Neural cell (in vitro differentiated cells): Measurements from ENCODE around the gene ST7L. TPM values are rescaled to one million over a fixed set of nuclear protein-coding genes. Genes with fewer than 3 reads are reported as not detected.

Experiments used
- H2AFZ ChIP-seq: fragments of 200-600, 300-800 bp; sonication (generic), shearing (Covaris generic); 2 replicates; pipeline ENCODE4 v1.6.0; 2014; ENCODE audit warnings: low read depth, mild to moderate bottlenecking, antibody characterized with exemption, low read length, moderate library complexity
- H3F3A ChIP-seq: fragments of 200-600 bp; shearing (Covaris generic); 2 replicates; pipeline ENCODE4 v1.6.1; 2016; ENCODE audit warnings: mild to moderate bottlenecking, moderate library complexity, mixed read lengths, antibody characterized with exemption, low read length; ENCODE audit not compliant: insufficient read depth, poor library complexity, severe bottlenecking
- H3K27ac ChIP-seq: fragments of 200-600, 300-800 bp; sonication (generic), shearing (Covaris generic); 2 replicates; pipeline ENCODE4 v1.5.1; 2014; ENCODE audit warnings: mild to moderate bottlenecking, low read length, moderate library complexity
- H3K27me3 ChIP-seq: fragments of 300-800, 200-600 bp; sonication (generic), shearing (Covaris generic); 2 replicates; pipeline ENCODE4 v1.6.0; 2014; ENCODE audit warnings: mild to moderate bottlenecking, low read depth, low read length, moderate library complexity; ENCODE audit not compliant: insufficient read depth
- H3K36me3 ChIP-seq: fragments of 300-800, 200-600 bp; sonication (generic), shearing (Covaris generic); 2 replicates; pipeline ENCODE4 v1.5.1; 2014; ENCODE audit warnings: mild to moderate bottlenecking, antibody characterized with exemption, low read length, moderate library complexity; ENCODE audit not compliant: insufficient read depth
- H3K4me2 ChIP-seq: fragments of 300-800, 200-600 bp; sonication (generic), shearing (Covaris generic); 2 replicates; pipeline ENCODE4 v1.6.0; 2014; ENCODE audit warnings: mild to moderate bottlenecking, low read length
- H3K4me3 ChIP-seq: fragments of 300-800, 200-600 bp; sonication (generic), shearing (Covaris generic); 2 replicates; pipeline ENCODE4 v1.5.1; 2014; ENCODE audit warnings: mild to moderate bottlenecking, low read length, moderate library complexity
- H3K79me2 ChIP-seq: fragments of 200-600 bp; shearing (Covaris generic); replicated peaks from 2 replicates; pipeline ENCODE4 v1.6.0; 2014; ENCODE audit warnings: mild to moderate bottlenecking, low read length, moderate library complexity; ENCODE audit not compliant: insufficient read depth
- H3K9ac ChIP-seq: fragments of 300-800, 200-600 bp; sonication (generic), shearing (Covaris generic); 2 replicates; pipeline ENCODE4 v1.6.1; 2016; ENCODE audit warnings: mild to moderate bottlenecking, low read length, mixed read lengths
- H3K9me2 ChIP-seq: fragments of 200-600 bp; shearing (Covaris generic); 2 replicates; pipeline ENCODE4 v1.6.1; 2016; ENCODE audit warnings: mild to moderate bottlenecking, low read length, mixed read lengths; ENCODE audit not compliant: insufficient read depth
- H3K9me3 ChIP-seq: fragments of 200-600, 300-800 bp; sonication (generic), shearing (Covaris generic); 2 replicates; pipeline ENCODE4 v1.6.1; 2016; ENCODE audit warnings: mild to moderate bottlenecking, mixed run types, low read length, moderate library complexity, mixed read lengths
- H4K20me1 ChIP-seq: fragments of 200-600 bp; shearing (Covaris generic); 2 replicates; pipeline ENCODE4 v1.6.1; 2016; ENCODE audit warnings: mild to moderate bottlenecking, mixed run types; ENCODE audit not compliant: insufficient read depth
- EP300 ChIP-seq: fragments of 450-650 bp; conservative IDR thresholded peaks from 2 replicates; pipeline ENCODE4 v1.6.1; 2014; ENCODE audit warnings: antibody characterized with exemption, mild to moderate bottlenecking, moderate library complexity; ENCODE audit not compliant: poor library complexity, severe bottlenecking
- POLR2AphosphoS5 ChIP-seq: IDR thresholded peaks from 2 replicates; pipeline ENCODE4 v1.6.1; 2012
- RAD21 ChIP-seq: fragments of 450-650 bp; conservative IDR thresholded peaks from 2 replicates; pipeline ENCODE4 v1.6.1; 2014; ENCODE audit warnings: antibody characterized with exemption, mild to moderate bottlenecking, moderate library complexity
- SMC3 ChIP-seq: fragments of 450-650 bp; conservative IDR thresholded peaks from 2 replicates; pipeline ENCODE4 v1.6.1; 2014; ENCODE audit warnings: antibody characterized with exemption, mild to moderate bottlenecking, moderate library complexity; ENCODE audit not compliant: poor library complexity
- TAF1 ChIP-seq: IDR thresholded peaks from 2 replicates; pipeline ENCODE4 v1.6.1; 2012; ENCODE audit warnings: low read depth
- polyA plus RNA-seq: library from polyadenylated mRNA; depleted of rRNA; stranded (reverse); fragments of >200 nt; gene quantifications from 2 replicates; pipeline ENCODE4 v1.2.3, GENCODE V29; 2014
- TF ChIP-seq, protein P1 (sequence below): fragments of 450-650 bp; IDR thresholded peaks from 2 replicates; pipeline ENCODE4 v1.5.1; 2014; ENCODE audit warnings: antibody characterized with exemption, mild to moderate bottlenecking, moderate library complexity; ENCODE audit not compliant: poor library complexity, severe bottlenecking
- TF ChIP-seq, protein P2 (sequence below): IDR thresholded peaks from 2 replicates; pipeline ENCODE4 v1.6.1; 2012; ENCODE audit warnings: borderline replicate concordance

ST7L gene
- polyA plus RNA-seq, 1 donor from 2014 or later = 33.7 TPM

DNA sequence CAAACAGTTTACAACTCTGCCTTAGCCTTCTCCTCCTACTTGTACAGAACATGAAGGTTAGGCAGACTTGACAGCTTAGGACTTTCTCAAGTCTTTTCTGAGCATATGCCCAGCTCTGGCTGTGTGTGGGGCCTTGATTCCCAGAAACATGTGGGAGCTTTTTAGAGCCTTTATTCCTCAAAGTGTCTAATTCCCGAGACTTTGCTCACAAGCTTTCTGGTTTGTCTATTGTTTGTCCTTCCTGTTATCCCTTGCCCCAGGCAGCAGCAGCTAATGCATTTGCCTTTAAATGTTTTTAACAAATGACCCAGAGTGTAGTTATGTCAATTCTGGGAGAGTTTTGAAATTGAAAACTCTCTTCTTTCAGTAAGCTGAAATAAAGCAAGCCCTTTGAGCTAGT lies 29.2 kb downstream of the ST7L start:
- Histone ChIP-seq H3K9ac (no peak overlapping the region), H2AFZ (no peak overlapping the region), H3K4me2 (no peak overlapping the region), H3K36me3 (peaks cover 13% of the 10 kb centered on the region), H3K27ac (no peak overlapping the region), H4K20me1 (no peaks in the 10 kb centered on the region), H3K27me3 (no peaks in the 10 kb centered on the region), H3K79me2 (no peaks in the 10 kb centered on the region), H3K4me3 (no peak overlapping the region), H3K9me3 (no peaks in the 10 kb centered on the region), H3F3A (no peaks in the 10 kb centered on the region), H3K9me2 (no peaks in the 10 kb centered on the region)
- TF ChIP-seq SMC3 (no peak), POLR2AphosphoS5 (no peak), EP300 (no peak), RAD21 (no peak)
- TF ChIP-seq, protein P1, sequence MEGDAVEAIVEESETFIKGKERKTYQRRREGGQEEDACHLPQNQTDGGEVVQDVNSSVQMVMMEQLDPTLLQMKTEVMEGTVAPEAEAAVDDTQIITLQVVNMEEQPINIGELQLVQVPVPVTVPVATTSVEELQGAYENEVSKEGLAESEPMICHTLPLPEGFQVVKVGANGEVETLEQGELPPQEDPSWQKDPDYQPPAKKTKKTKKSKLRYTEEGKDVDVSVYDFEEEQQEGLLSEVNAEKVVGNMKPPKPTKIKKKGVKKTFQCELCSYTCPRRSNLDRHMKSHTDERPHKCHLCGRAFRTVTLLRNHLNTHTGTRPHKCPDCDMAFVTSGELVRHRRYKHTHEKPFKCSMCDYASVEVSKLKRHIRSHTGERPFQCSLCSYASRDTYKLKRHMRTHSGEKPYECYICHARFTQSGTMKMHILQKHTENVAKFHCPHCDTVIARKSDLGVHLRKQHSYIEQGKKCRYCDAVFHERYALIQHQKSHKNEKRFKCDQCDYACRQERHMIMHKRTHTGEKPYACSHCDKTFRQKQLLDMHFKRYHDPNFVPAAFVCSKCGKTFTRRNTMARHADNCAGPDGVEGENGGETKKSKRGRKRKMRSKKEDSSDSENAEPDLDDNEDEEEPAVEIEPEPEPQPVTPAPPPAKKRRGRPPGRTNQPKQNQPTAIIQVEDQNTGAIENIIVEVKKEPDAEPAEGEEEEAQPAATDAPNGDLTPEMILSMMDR = no peak
- TF ChIP-seq, protein P2, sequence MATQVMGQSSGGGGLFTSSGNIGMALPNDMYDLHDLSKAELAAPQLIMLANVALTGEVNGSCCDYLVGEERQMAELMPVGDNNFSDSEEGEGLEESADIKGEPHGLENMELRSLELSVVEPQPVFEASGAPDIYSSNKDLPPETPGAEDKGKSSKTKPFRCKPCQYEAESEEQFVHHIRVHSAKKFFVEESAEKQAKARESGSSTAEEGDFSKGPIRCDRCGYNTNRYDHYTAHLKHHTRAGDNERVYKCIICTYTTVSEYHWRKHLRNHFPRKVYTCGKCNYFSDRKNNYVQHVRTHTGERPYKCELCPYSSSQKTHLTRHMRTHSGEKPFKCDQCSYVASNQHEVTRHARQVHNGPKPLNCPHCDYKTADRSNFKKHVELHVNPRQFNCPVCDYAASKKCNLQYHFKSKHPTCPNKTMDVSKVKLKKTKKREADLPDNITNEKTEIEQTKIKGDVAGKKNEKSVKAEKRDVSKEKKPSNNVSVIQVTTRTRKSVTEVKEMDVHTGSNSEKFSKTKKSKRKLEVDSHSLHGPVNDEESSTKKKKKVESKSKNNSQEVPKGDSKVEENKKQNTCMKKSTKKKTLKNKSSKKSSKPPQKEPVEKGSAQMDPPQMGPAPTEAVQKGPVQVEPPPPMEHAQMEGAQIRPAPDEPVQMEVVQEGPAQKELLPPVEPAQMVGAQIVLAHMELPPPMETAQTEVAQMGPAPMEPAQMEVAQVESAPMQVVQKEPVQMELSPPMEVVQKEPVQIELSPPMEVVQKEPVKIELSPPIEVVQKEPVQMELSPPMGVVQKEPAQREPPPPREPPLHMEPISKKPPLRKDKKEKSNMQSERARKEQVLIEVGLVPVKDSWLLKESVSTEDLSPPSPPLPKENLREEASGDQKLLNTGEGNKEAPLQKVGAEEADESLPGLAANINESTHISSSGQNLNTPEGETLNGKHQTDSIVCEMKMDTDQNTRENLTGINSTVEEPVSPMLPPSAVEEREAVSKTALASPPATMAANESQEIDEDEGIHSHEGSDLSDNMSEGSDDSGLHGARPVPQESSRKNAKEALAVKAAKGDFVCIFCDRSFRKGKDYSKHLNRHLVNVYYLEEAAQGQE = no peak

DNA sequence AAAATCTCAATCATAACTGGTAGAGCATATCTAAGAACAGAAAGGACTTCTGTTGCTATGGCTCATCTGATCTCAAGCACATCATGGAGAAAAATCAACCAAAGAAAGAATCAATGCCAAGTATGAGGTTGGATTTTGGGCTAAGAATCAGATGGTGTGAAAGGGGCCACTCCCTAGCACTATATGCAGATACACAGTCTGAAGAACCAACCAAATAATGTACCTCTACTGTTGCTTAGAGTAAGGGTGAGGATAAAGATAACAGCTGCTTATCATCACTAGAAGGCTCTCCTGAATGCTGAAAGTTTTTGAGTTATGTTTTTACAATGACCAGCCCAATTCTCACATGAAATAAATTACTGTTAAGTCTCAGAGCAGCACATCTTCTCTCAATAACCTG lies 35.6 kb downstream of the ST7L start:
- Histone ChIP-seq H3K79me2 (no peaks in the 10 kb centered on the region), H3F3A (no peaks in the 10 kb centered on the region), H3K36me3 (no peaks in the 10 kb centered on the region), H3K27me3 (no peaks in the 10 kb centered on the region), H3K9me3 (no peaks in the 10 kb centered on the region), H3K4me2 (no peak overlapping the region), H4K20me1 (no peaks in the 10 kb centered on the region), H3K4me3 (no peak overlapping the region), H3K9me2 (no peaks in the 10 kb centered on the region), H3K27ac (no peak overlapping the region), H2AFZ (no peak overlapping the region), H3K9ac (no peak overlapping the region)
- no peak for TF ChIP-seq TAF1
- TF ChIP-seq, protein P1 = no peak
